Liver (tissue), 9 donors: ENCODE measurements around the gene RIIAD1. TPM values are rescaled to one million over a fixed set of nuclear protein-coding genes. Genes with fewer than 3 reads are reported as not detected.

Experiments
- DNase-seq: peaks from one replicate; pipeline ENCODE4 v3.0.0-alpha.2; 2017; ENCODE audit warnings: low spot score
- H3K27ac ChIP-seq, 2 donors: one replicate each; pipeline ENCODE4 v1.7.0; 2013; ENCODE audit warnings: inconsistent platforms in 2 of 2, low read length in 2 of 2, control low read depth in 1 of 2, low read depth in 1 of 2, mild to moderate bottlenecking in 1 of 2
- H3K27me3 ChIP-seq, 4 donors: one replicate each; pipeline versions ENCODE4 v1.6.1 to v1.7.0; 2013; ENCODE audit warnings: low read length in 3 of 4, inconsistent platforms in 1 of 4, mild to moderate bottlenecking in 1 of 4, moderate library complexity in 1 of 4; ENCODE audit not compliant: control insufficient read depth in 4 of 4, insufficient read depth in 4 of 4
- H3K36me3 ChIP-seq, 4 donors: one replicate each; pipeline versions ENCODE4 v1.6.1 to v1.7.0; 2013; ENCODE audit warnings: low read length in 3 of 4, mild to moderate bottlenecking in 3 of 4, low read depth in 1 of 4, moderate library complexity in 1 of 4; ENCODE audit not compliant: control insufficient read depth in 4 of 4, insufficient read depth in 3 of 4
- H3K4me1 ChIP-seq, 4 donors: one replicate each; pipeline versions ENCODE4 v1.6.1 to v1.7.0; 2013; ENCODE audit warnings: low read length in 3 of 4, mild to moderate bottlenecking in 3 of 4, moderate library complexity in 1 of 4; ENCODE audit not compliant: control insufficient read depth in 4 of 4, insufficient read depth in 4 of 4
- H3K4me3 ChIP-seq, 3 donors: one replicate each; pipeline versions ENCODE4 v1.6.1 to v1.7.0; 2013; ENCODE audit warnings: low read length in 3 of 3, control low read depth in 1 of 3, low read depth in 1 of 3, mild to moderate bottlenecking in 1 of 3
- H3K9ac ChIP-seq, 2 donors: one replicate each; pipeline ENCODE4 v1.7.0; 2013; ENCODE audit warnings: low read length in 2 of 2, mild to moderate bottlenecking in 2 of 2, moderate library complexity in 2 of 2, control low read depth in 1 of 2, low read depth in 1 of 2
- H3K9me3 ChIP-seq, 4 donors: one replicate each; pipeline versions ENCODE4 v1.6.1 to v1.7.0; 2013; ENCODE audit warnings: low read length in 3 of 4; ENCODE audit not compliant: control insufficient read depth in 4 of 4
- ATF3 ChIP-seq: IDR thresholded peaks from 2 replicates; pipeline ENCODE4 v1.6.1; 2016; ENCODE audit warnings: antibody characterized with exemption
- CTCF ChIP-seq: fragments of 150-350 bp; IDR thresholded peaks from 2 replicates; pipeline ENCODE4 v1.5.1; 2017; ENCODE audit warnings: improper control_type of control experiment, low read depth, low read length; ENCODE audit not compliant: missing input control
- EGR1 ChIP-seq, 2 donors: IDR thresholded peaks; 2 replicates each; pipeline ENCODE4 v1.6.1; 2016 to 2018; ENCODE audit warnings: antibody characterized with exemption in 2 of 2, low read depth in 2 of 2
- FOXA1 ChIP-seq: IDR thresholded peaks from 2 replicates; pipeline ENCODE4 v1.6.1; 2016; ENCODE audit warnings: antibody characterized with exemption
- FOXA2 ChIP-seq: IDR thresholded peaks from 2 replicates; pipeline ENCODE4 v1.6.1; 2016; ENCODE audit warnings: antibody characterized with exemption
- GABPA ChIP-seq, 2 donors: IDR thresholded peaks in 1 of 2; conservative IDR thresholded peaks in 1 of 2; 2 replicates each; pipeline ENCODE4 v1.6.1; 2016; ENCODE audit warnings: antibody characterized with exemption in 2 of 2, mild to moderate bottlenecking in 1 of 2, moderate library complexity in 1 of 2
- HNF4A ChIP-seq, 2 donors: conservative IDR thresholded peaks; 2 replicates each; pipeline ENCODE4 v1.6.1; 2016; ENCODE audit warnings: antibody characterized with exemption in 2 of 2, mild to moderate bottlenecking in 2 of 2
- HNF4G ChIP-seq: IDR thresholded peaks from 2 replicates; pipeline ENCODE4 v1.6.1; 2016; ENCODE audit warnings: antibody characterized with exemption
- MAX ChIP-seq: IDR thresholded peaks from 2 replicates; pipeline ENCODE4 v1.6.1; 2016; ENCODE audit warnings: antibody characterized with exemption
- NR2F2 ChIP-seq: IDR thresholded peaks from 2 replicates; pipeline ENCODE4 v1.6.1; 2016; ENCODE audit warnings: antibody characterized with exemption
- RAD21 ChIP-seq, 2 donors: IDR thresholded peaks; 2 replicates each; pipeline ENCODE4 v1.6.1; 2016; ENCODE audit warnings: antibody characterized with exemption in 2 of 2, mild to moderate bottlenecking in 2 of 2
- REST ChIP-seq: IDR thresholded peaks from 2 replicates; pipeline ENCODE4 v1.6.1; 2016; ENCODE audit warnings: antibody characterized with exemption, mild to moderate bottlenecking
- RXRA ChIP-seq, 2 donors: IDR thresholded peaks; 2 replicates each; pipeline ENCODE4 v1.6.1; 2017 to 2018; ENCODE audit warnings: antibody characterized with exemption in 2 of 2, mild to moderate bottlenecking in 1 of 2
- SP1 ChIP-seq: IDR thresholded peaks from 2 replicates; pipeline ENCODE4 v1.6.1; 2018; ENCODE audit warnings: antibody characterized with exemption, mild to moderate bottlenecking
- TAF1 ChIP-seq: conservative IDR thresholded peaks from 2 replicates; pipeline ENCODE4 v1.6.1; 2016; ENCODE audit warnings: antibody characterized with exemption, mild to moderate bottlenecking
- YY1 ChIP-seq: IDR thresholded peaks from 2 replicates; pipeline ENCODE4 v1.6.1; 2016; ENCODE audit warnings: antibody characterized with exemption, mild to moderate bottlenecking
- ZBTB33 ChIP-seq: IDR thresholded peaks from 2 replicates; pipeline ENCODE4 v1.6.1; 2016; ENCODE audit warnings: antibody characterized with exemption
- WGBS: extraction: QIAGEN DNeasy Blood & Tissue Kit; methylation state at CpG from one replicate; pipeline ENCODE4 v1.1.7; 2013; 5-methylcytosine and 5-hydroxymethylcytosine counted together
- polyA plus RNA-seq, 2 donors: library from polyadenylated mRNA; stranded (reverse) in 1 of 2; unstranded in 1 of 2; fragments of 200-250 nt in 1 of 2; fragments of >200 nt in 1 of 2; fragmentation: Nextera tagmentation in 1 of 2; extraction: Ambion mirVana in 1 of 2; gene quantifications; one replicate each; pipeline versions ENCODE4 v1.2.1 to v1.2.3, GENCODE V29; 2013 to 2015
- total RNA-seq, 2 donors: library from RNA; depleted of rRNA; stranded (reverse); fragments of >200 nt; gene quantifications; one replicate each; pipeline ENCODE4 v1.2.3, GENCODE V29; 2014
- donor health status: healthy.
- donor health status: healthy.
- donor health status: healthy.
- donor health status: healthy.
- donor health status: healthy.

The RIIAD1 gene
- total and polyA plus RNA-seq, 4 donors: not detected

GRCh38 chr1:151739590-151740355 is 18.5 kb downstream of the RIIAD1 start:
- peak overlapping the region; percentile 8 to 54 for H3K27ac ChIP-seq
- no peak for DNase-seq

More at GRCh38 chr1:151739590-151740355, 18.5 kb downstream of the RIIAD1 start:
- WGBS: 33% methylated on average over 3 of the region's 3 CpGs
- Histone ChIP-seq H3K36me3 (no peaks in the 10 kb centered on the region), H3K9ac (no peak overlapping the region), H3K4me3 (no peak overlapping the region), H3K9me3 (peaks cover 0 to 4% (median 0%) of the 10 kb centered on the region in 4 donors), H3K4me1 (peaks cover 6 to 19% (median 14%) of the 10 kb centered on the region in 4 donors), H3K27me3 (no peaks in the 10 kb centered on the region)
- TF ChIP-seq MAX (no peak), REST (no peak), SP1 (no peak), ATF3 (peak; percentile 10), NR2F2 (no peak), TAF1 (no peak), ZBTB33 (no peak), HNF4A (conservative IDR thresholded peaks at IDR 0.05) (peak in 1 of 2 donors; percentile 26), HNF4G (no peak), RAD21 (IDR thresholded peaks at IDR 0.05) (peak; percentile 44 to 50), FOXA2 (no peak), FOXA1 (no peak), YY1 (no peak), CTCF (no peak), GABPA (IDR thresholded peaks at IDR 0.05 in 1 of 2, conservative IDR thresholded peaks at IDR 0.05 in 1 of 2) (no peak), EGR1 (IDR thresholded peaks at IDR 0.05; ENCODE audit: low read depth in 2 of 2) (no peak), RXRA (IDR thresholded peaks at IDR 0.05) (peak in 1 of 2 donors; percentile 19)
